A549 (cell line): ENCODE data around the gene TBC1D12.

Source experiments
- ELK1 ChIP-seq: fragments of 150-350 bp; IDR thresholded peaks from 2 replicates; pipeline ENCODE4 v1.6.1; 2014; ENCODE audit warnings: low read depth, mild to moderate bottlenecking, low read length
- EP300 ChIP-seq, 2 experiments: fragments of >200 bp; sonication (Bioruptor Twin); formaldehyde crosslinking; IDR thresholded peaks; 2 replicates in 1 of 2; 3 replicates in 1 of 2; pipeline ENCODE4 v1.6.1; 2016 to 2017
- ESRRA ChIP-seq: fragments of 150-350 bp; IDR thresholded peaks from 2 replicates; pipeline ENCODE4 v1.6.1; 2014; ENCODE audit warnings: mild to moderate bottlenecking, low read length, borderline replicate concordance
- FOSL2 ChIP-seq, 2 experiments: fragments of 450-650 bp in 1 of 2; fragments of >200 bp in 1 of 2; sonication (Bioruptor Twin) in 1 of 2; formaldehyde crosslinking; IDR thresholded peaks; 2 replicates each; pipeline versions ENCODE4 v1.5.0 to v1.6.1; 2016 to 2020; ENCODE audit warnings: mild to moderate bottlenecking in 1 of 2, moderate library complexity in 1 of 2
- JUN ChIP-seq, 2 experiments: fragments of >200 bp; sonication (Bioruptor Twin); formaldehyde crosslinking; IDR thresholded peaks; 2 replicates in 1 of 2; 3 replicates in 1 of 2; pipeline ENCODE4 v1.6.1; 2016 to 2017
- JUNB ChIP-seq: fragments of >200 bp; sonication (Bioruptor Twin); formaldehyde crosslinking; IDR thresholded peaks from 2 replicates; pipeline ENCODE4 v1.6.1; 2016
- KDM1A ChIP-seq: fragments of 200-600 bp; sonication (generic); IDR thresholded peaks from 2 replicates; pipeline ENCODE4 v1.6.1; 2016; ENCODE audit warnings: low read depth, mild to moderate bottlenecking
- POLR2A ChIP-seq: IDR thresholded peaks from 2 replicates; pipeline ENCODE4 v1.6.1; 2012; ENCODE audit warnings: mild to moderate bottlenecking, low read length
- RAD21 ChIP-seq, 2 experiments: fragments of >200 bp in 1 of 2; sonication (Bioruptor Twin) in 1 of 2; formaldehyde crosslinking in 1 of 2; IDR thresholded peaks in 1 of 2; conservative IDR thresholded peaks in 1 of 2; 2 replicates in 1 of 2; 3 replicates in 1 of 2; pipeline ENCODE4 v1.6.1; 2012 to 2018; ENCODE audit warnings: inconsistent platforms in 1 of 2
- RCOR1 ChIP-seq: fragments of 150-350 bp; IDR thresholded peaks from 2 replicates; pipeline ENCODE4 v1.6.1; 2014; ENCODE audit warnings: antibody characterized with exemption, low read length, low read depth
- RFX5 ChIP-seq: fragments of 450-650 bp; IDR thresholded peaks from 2 replicates; pipeline ENCODE4 v1.7.1; 2014; ENCODE audit warnings: antibody characterized with exemption, mild to moderate bottlenecking, moderate library complexity
- SMC3 ChIP-seq: fragments of >200 bp; sonication (Bioruptor Twin); formaldehyde crosslinking; IDR thresholded peaks from 3 replicates; pipeline ENCODE4 v1.6.1; 2018; ENCODE audit warnings: inconsistent platforms
- TF ChIP-seq, protein P1 (sequence below): fragments of >200 bp; sonication (Bioruptor Twin); formaldehyde crosslinking; IDR thresholded peaks from 3 replicates; pipeline ENCODE4 v1.5.1; 2016
- TF ChIP-seq, protein P2 (sequence below): fragments of 200-600 bp; sonication (generic); IDR thresholded peaks from 2 replicates; pipeline ENCODE4 v1.6.1; 2016; ENCODE audit warnings: antibody characterized with exemption, mild to moderate bottlenecking, moderate library complexity

DNA sequence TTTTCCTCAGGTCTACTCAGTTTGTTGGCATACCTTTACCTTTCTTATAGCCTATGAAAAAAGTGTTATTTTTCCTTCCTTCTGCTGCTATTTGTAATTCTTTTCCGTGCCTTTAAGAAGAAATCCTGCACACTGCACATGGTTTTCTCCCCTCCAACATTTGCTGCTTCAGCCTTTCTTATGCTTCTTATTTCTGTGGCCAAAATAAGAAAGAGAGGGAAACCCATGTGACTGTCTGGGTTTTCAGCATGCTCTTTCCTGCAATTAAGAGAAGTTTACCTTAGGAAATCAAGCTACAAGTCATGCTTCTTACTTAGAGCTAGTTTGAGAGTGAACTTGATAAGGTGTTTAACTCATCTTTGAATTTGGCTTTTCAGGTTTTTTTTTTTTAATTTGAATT lies 11.0 kb downstream of the TBC1D12 start:
- TF ChIP-seq, protein P1, sequence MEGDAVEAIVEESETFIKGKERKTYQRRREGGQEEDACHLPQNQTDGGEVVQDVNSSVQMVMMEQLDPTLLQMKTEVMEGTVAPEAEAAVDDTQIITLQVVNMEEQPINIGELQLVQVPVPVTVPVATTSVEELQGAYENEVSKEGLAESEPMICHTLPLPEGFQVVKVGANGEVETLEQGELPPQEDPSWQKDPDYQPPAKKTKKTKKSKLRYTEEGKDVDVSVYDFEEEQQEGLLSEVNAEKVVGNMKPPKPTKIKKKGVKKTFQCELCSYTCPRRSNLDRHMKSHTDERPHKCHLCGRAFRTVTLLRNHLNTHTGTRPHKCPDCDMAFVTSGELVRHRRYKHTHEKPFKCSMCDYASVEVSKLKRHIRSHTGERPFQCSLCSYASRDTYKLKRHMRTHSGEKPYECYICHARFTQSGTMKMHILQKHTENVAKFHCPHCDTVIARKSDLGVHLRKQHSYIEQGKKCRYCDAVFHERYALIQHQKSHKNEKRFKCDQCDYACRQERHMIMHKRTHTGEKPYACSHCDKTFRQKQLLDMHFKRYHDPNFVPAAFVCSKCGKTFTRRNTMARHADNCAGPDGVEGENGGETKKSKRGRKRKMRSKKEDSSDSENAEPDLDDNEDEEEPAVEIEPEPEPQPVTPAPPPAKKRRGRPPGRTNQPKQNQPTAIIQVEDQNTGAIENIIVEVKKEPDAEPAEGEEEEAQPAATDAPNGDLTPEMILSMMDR = no peak
- TF ChIP-seq KDM1A = no peak
- no peak for TF ChIP-seq FOSL2 (IDR thresholded peaks at IDR 0.05)
- TF ChIP-seq FOSL2 (CRISPR knock-in tag; IDR thresholded peaks at IDR 0.05) = no peak
- TF ChIP-seq JUN (IDR thresholded peaks at IDR 0.05) = no peak
- TF ChIP-seq JUNB = no peak
- TF ChIP-seq POLR2A = no peak
- no peak for TF ChIP-seq EP300 (IDR thresholded peaks at IDR 0.05)
- TF ChIP-seq RCOR1 = no peak
- TF ChIP-seq RFX5 = no peak
- TF ChIP-seq SMC3 = no peak
- no peak for TF ChIP-seq RAD21 (conservative IDR thresholded peaks at IDR 0.05 in 1 of 2, IDR thresholded peaks at IDR 0.05 in 1 of 2)
- no peak for TF ChIP-seq ESRRA
- TF ChIP-seq ELK1 = no peak
- TF ChIP-seq, protein P2, sequence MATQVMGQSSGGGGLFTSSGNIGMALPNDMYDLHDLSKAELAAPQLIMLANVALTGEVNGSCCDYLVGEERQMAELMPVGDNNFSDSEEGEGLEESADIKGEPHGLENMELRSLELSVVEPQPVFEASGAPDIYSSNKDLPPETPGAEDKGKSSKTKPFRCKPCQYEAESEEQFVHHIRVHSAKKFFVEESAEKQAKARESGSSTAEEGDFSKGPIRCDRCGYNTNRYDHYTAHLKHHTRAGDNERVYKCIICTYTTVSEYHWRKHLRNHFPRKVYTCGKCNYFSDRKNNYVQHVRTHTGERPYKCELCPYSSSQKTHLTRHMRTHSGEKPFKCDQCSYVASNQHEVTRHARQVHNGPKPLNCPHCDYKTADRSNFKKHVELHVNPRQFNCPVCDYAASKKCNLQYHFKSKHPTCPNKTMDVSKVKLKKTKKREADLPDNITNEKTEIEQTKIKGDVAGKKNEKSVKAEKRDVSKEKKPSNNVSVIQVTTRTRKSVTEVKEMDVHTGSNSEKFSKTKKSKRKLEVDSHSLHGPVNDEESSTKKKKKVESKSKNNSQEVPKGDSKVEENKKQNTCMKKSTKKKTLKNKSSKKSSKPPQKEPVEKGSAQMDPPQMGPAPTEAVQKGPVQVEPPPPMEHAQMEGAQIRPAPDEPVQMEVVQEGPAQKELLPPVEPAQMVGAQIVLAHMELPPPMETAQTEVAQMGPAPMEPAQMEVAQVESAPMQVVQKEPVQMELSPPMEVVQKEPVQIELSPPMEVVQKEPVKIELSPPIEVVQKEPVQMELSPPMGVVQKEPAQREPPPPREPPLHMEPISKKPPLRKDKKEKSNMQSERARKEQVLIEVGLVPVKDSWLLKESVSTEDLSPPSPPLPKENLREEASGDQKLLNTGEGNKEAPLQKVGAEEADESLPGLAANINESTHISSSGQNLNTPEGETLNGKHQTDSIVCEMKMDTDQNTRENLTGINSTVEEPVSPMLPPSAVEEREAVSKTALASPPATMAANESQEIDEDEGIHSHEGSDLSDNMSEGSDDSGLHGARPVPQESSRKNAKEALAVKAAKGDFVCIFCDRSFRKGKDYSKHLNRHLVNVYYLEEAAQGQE = no peak
